Measurements from ENCODE around the gene ANKRD55. TPM values are rescaled to one million over a fixed set of nuclear protein-coding genes. Genes with fewer than 3 reads are reported as not detected.

The ANKRD55 gene
- total RNA-seq, 4 donors from 2014 or later = 0.17 to 0.37 (median 0.32) TPM; not detected in 1

- no peak overlapping the region for H3K4me3 ChIP-seq (ENCODE audit: low read depth, poor library complexity, severe bottlenecking)
- no peak for DNase-seq (ENCODE audit: low spot score in 2 of 2)
- intact Hi-C loops (cut with DNase I; ENCODE audit: low total_unique reads) = no loop called here
- WGBS, 2 donors = 94 to 96% methylated on average over 6 of the region's 6 CpGs
- TF ChIP-seq CTCF (IDR thresholded peaks at IDR 0.05) (no peak), POLR2A (IDR thresholded peaks at IDR 0.05) (no peak)
Measured at GRCh38 chr5:56142233-56142613, 90.9 kb downstream of the ANKRD55 start.

GRCh38 chr5:56140073-56140472 lies 93.1 kb downstream of the ANKRD55 start:
- no peak for DNase-seq (ENCODE audit: low spot score in 2 of 2)
- no peak overlapping the region for H3K4me3 ChIP-seq (ENCODE audit: low read depth, poor library complexity, severe bottlenecking)
- 61 to 79% methylated on average over 3 of the region's 3 CpGs for WGBS, 2 donors
- no peak for TF ChIP-seq CTCF (IDR thresholded peaks at IDR 0.05)
- TF ChIP-seq POLR2A (IDR thresholded peaks at IDR 0.05) = no peak
- intact Hi-C loops (cut with DNase I; ENCODE audit: low total_unique reads) = no loop called here

GRCh38 chr5:56130664-56131063 lies 102.5 kb downstream of the ANKRD55 start:
- TF ChIP-seq CTCF (IDR thresholded peaks at IDR 0.05) = no peak
- no peak for TF ChIP-seq POLR2A (IDR thresholded peaks at IDR 0.05)
- WGBS, 2 donors = 94 to 95% methylated on average over 2 of the region's 2 CpGs
- no peak for DNase-seq (ENCODE audit: low spot score in 2 of 2)
- intact Hi-C loops (cut with DNase I; ENCODE audit: low total_unique reads) = no loop called here
- H3K4me3 ChIP-seq (ENCODE audit: low read depth, poor library complexity, severe bottlenecking) = no peak overlapping the region

- intact Hi-C loops (cut with DNase I; ENCODE audit: low total_unique reads) = no loop called here
- no peak for TF ChIP-seq POLR2A (IDR thresholded peaks at IDR 0.05)
- no peak for TF ChIP-seq CTCF (IDR thresholded peaks at IDR 0.05)
- no peak for DNase-seq (ENCODE audit: low spot score in 2 of 2)
- no peak overlapping the region for H3K4me3 ChIP-seq (ENCODE audit: low read depth, poor library complexity, severe bottlenecking)
- WGBS, 2 donors = 77 to 86% methylated on average over 4 of the region's 4 CpGs
Measured at GRCh38 chr5:56129288-56129687, 103.8 kb downstream of the ANKRD55 start.

- 63 to 68% methylated on average over 3 of the region's 3 CpGs for WGBS, 2 donors
- intact Hi-C loops (cut with DNase I; ENCODE audit: low total_unique reads) = no loop called here
- H3K4me3 ChIP-seq (ENCODE audit: low read depth, poor library complexity, severe bottlenecking) = no peak overlapping the region
- DNase-seq (ENCODE audit: low spot score in 2 of 2) = no peak
- TF ChIP-seq POLR2A (IDR thresholded peaks at IDR 0.05) (no peak), CTCF (IDR thresholded peaks at IDR 0.05) (no peak)
Measured at GRCh38 chr5:56128113-56128512, 105.0 kb downstream of the ANKRD55 start.

- no peak for TF ChIP-seq POLR2A (IDR thresholded peaks at IDR 0.05)
- no peak for TF ChIP-seq CTCF (IDR thresholded peaks at IDR 0.05)
- intact Hi-C loops (cut with DNase I; ENCODE audit: low total_unique reads) = no loop called here
- no peak overlapping the region for H3K4me3 ChIP-seq (ENCODE audit: low read depth, poor library complexity, severe bottlenecking)
- no peak for DNase-seq (ENCODE audit: low spot score in 2 of 2)
- WGBS, 2 donors = 38 to 50% methylated on average over 7 of the region's 7 CpGs
Measured at GRCh38 chr5:56126487-56127179, 106.5 kb downstream of the ANKRD55 start.

Data from lower leg skin (tissue), 4 donors.